Measurements from ENCODE around the gene NGEF. TPM values are rescaled to one million over a fixed set of nuclear protein-coding genes. Genes with fewer than 3 reads are reported as not detected.

NGEF gene
- total and polyA plus RNA-seq, 9 of the 15 experiments (the other 6 are each of a cell fraction or from before 2014, with no cell fraction given), result 0.07 to 0.17 (median 0.09) TPM; not detected in 6

DNA sequence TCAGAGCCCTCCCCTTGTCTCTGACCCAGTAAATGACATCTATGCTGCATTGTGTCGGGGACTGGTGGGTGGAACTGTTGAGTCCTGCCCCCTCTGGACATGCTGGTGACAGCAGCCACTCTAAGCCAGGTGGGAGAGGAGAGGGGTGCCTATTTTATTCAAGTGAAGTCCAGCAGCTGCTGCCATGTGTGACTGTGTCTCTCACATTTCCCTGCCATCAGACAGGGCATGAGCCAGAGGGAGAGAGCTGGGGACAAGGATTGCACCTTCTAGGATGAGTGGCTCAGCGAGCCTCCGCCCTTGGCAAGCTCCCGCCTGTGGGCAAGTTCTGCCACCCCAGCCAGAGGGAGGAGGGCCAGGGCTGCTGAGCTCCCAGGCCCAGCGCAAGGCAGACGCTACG, 13.7 kb downstream of the NGEF start (continued):
- no peak for TF ChIP-seq SRSF7 (optimal IDR thresholded peaks at IDR 0.05; ENCODE audit: low read depth, low read length)

- TF ChIP-seq ZBTB34 (CRISPR knock-in tag; IDR thresholded peaks at IDR 0.05), result no peak
- TF ChIP-seq STAT5B (CRISPR knock-in tag; IDR thresholded peaks at IDR 0.05), result no peak
- no peak for TF ChIP-seq HIVEP1 (CRISPR knock-in tag; IDR thresholded peaks at IDR 0.05)
- BruUV-seq (replicated peaks), result no TSS peak
- ChIA-PET POLR2A (no interaction called here), CTCF (ENCODE audit: low intra/inter-chr PET ratio) (no interaction called here)
- in situ Hi-C loops (cut with MboI) (no loop called here), intact Hi-C loops (cut with micrococcal nuclease) (no loop called here)
- Histone ChIP-seq H3K27ac (ENCODE audit: extremely low read depth, low read depth, low read length) (no peak overlapping the region), H3K36me3 (ENCODE audit: control insufficient read depth, insufficient read depth, low read length) (no peaks in the 10 kb centered on the region), H3K27me3 (ENCODE audit: control insufficient read depth in 2 of 2, insufficient read depth in 2 of 2, low read length in 2 of 2) (peaks cover 0 to 18% of the 10 kb centered on the region in 2 experiments; a peak in 2 of 5 replicates), H3K79me2 (ENCODE audit: control insufficient read depth, insufficient read depth, low read length) (no peaks in the 10 kb centered on the region), H3K9ac (ENCODE audit: insufficient read depth in 1 of 2, low read depth in 2 of 2, low read length in 2 of 2) (no peak overlapping the region), H3K9me1 (ENCODE audit: control insufficient read depth, insufficient read depth, low read length) (no peaks in the 10 kb centered on the region), H3K4me1 (replicated peaks in 1 of 2; ENCODE audit: control insufficient read depth in 2 of 2, insufficient read depth in 2 of 2, low read length in 2 of 2) (peaks cover 0 to 7% of the 10 kb centered on the region in 2 experiments; a peak in 1 of 5 replicates), H3K4me3 (no peak overlapping the region), H3K9me3 (replicated peaks; ENCODE audit: control insufficient read depth, insufficient read depth, low read depth, low read length) (no peaks in the 10 kb centered on the region), H4K20me1 (replicated peaks; ENCODE audit: control insufficient read depth, insufficient read depth, low read length) (no peaks in the 10 kb centered on the region), H2AFZ (ENCODE audit: low read depth, low read length) (no peak overlapping the region), H3K4me2 (ENCODE audit: insufficient read depth, low read length) (no peak overlapping the region)
- no peak for ATAC-seq
- WGBS (ENCODE audit: insufficient coverage, low coverage, missing lambda C conversion rate), result 5% methylated on average over 3 of the region's 5 CpGs
- DNase-seq (ENCODE audit: extremely low read depth in 1 of 4, low spot score in 3 of 4), result no peak
- no peak for FAIRE-seq
Measured at GRCh38 chr2:232998666-232998985, 14.4 kb downstream of the NGEF start.

All from K562 (cell line).